HG03439 (cell line): Measurements from ENCODE around the gene DZIP3.
A peak's percentile ranks its signal among the peaks of the same experiment; 100 is the strongest.
"Not testable (repeated sequence)": the region's sequence is repeated elsewhere in the genome, so short reads cannot be mapped to it uniquely, and the experiment has no call there.

Experiments
- ATAC-seq: cut with Tn5 transposase; IDR thresholded peaks from one replicate; pipeline ENCODE4 v1.9.1; 2021; ENCODE audit warnings: mild to moderate bottlenecking, moderate library complexity; ENCODE audit not compliant: unreplicated experiment

DZIP3 gene

GRCh38 chr3:108672701-108673100, 83.2 kb downstream of the DZIP3 start:
- no peak for ATAC-seq

- peak; percentile 66 for ATAC-seq
Measured at GRCh38 chr3:108673988-108674661, 84.6 kb downstream of the DZIP3 start.

- no peak for ATAC-seq
Measured at GRCh38 chr3:108677811-108678210, 88.3 kb downstream of the DZIP3 start.

GRCh38 chr3:108692286-108692685, 102.8 kb downstream of the DZIP3 start:
- not testable (repeated sequence) for ATAC-seq

- no peak for ATAC-seq
Measured at GRCh38 chr3:108698461-108698860, 108.9 kb downstream of the DZIP3 start.

GRCh38 chr3:108705045-108705444, 115.5 kb downstream of the DZIP3 start:
- ATAC-seq, result no peak

GRCh38 chr3:108713009-108713516, 123.5 kb downstream of the DZIP3 start:
- ATAC-seq, result no peak

GRCh38 chr3:108713816-108714215, 124.3 kb downstream of the DZIP3 start:
- no peak for ATAC-seq

GRCh38 chr3:108718454-108718853, 128.9 kb downstream of the DZIP3 start:
- ATAC-seq, result no peak

GRCh38 chr3:108719178-108719806, 129.8 kb downstream of the DZIP3 start:
- ATAC-seq, result no peak

GRCh38 chr3:108722724-108723123, 133.2 kb downstream of the DZIP3 start:
- no peak for ATAC-seq

GRCh38 chr3:108724101-108724500, 134.6 kb downstream of the DZIP3 start:
- no peak for ATAC-seq

GRCh38 chr3:108728105-108728504, 138.6 kb downstream of the DZIP3 start:
- no peak for ATAC-seq

- no peak for ATAC-seq
Measured at GRCh38 chr3:108728934-108729333, 139.4 kb downstream of the DZIP3 start.

GRCh38 chr3:108736821-108737220, 147.3 kb downstream of the DZIP3 start:
- ATAC-seq, result no peak

GRCh38 chr3:108742929-108743328, 153.4 kb downstream of the DZIP3 start:
- ATAC-seq, result no peak
